GM12878 (cell line): Measurements from ENCODE around the gene KCNN3. TPM values are rescaled to one million over a fixed set of nuclear protein-coding genes. Genes with fewer than 3 reads are reported as not detected.

Experiments
- ATAC-seq: fragments of 200-7000 bp; cut with Tn5 transposase; 3 replicates; pipeline ENCODE4 v1.9.1; 2020; ENCODE audit warnings: mild to moderate bottlenecking, moderate library complexity
- BruUV-seq: library from RNA; stranded (reverse); fragments of 400-500 nt; replicated peaks from 2 replicates; lab custom pipeline; 2021; lab: Mats Ljungman, UMichigan
- CTCF ChIA-PET: fragments of 300-600 bp; sonication (Branson Sonifier 250); formaldehyde crosslinking; extraction: SDS; loops from one replicate; lab custom pipeline; 2021; ENCODE audit warnings: inconsistent platforms; lab: Yijun Ruan, JAX
- POLR2A ChIA-PET: fragments of 350-600 bp; formaldehyde crosslinking; extraction: SDS; loops from one replicate; lab custom pipeline; 2021; ENCODE audit warnings: inconsistent platforms; lab: Charles Lee
- RAD21 ChIA-PET: fragments of 300-600 bp; sonication (Branson Sonifier 250); formaldehyde crosslinking; loops from one replicate; lab custom pipeline; 2023; ENCODE audit warnings: antibody characterized with exemption; ENCODE audit not compliant: unreplicated experiment; lab: Charles Lee
- SMC1A ChIA-PET: fragments of 300-600 bp; sonication (Branson Sonifier 250); formaldehyde crosslinking; loops from one replicate; lab custom pipeline; 2023; ENCODE audit not compliant: unreplicated experiment, uncharacterized antibody; lab: Charles Lee
- DNase-seq: peaks from one replicate; pipeline ENCODE4 v3.0.0-alpha.2; 2011; ENCODE audit warnings: low read depth, low spot score
- FAIRE-seq: peaks from 3 replicates; lab custom pipeline; 2011; peaks lifted over from hg19 to GRCh38; lab: Jason Lieb, UNC
- H2AFZ ChIP-seq: 2 replicates; pipeline ENCODE4 v1.6.0; 2011; ENCODE audit warnings: low read depth, low read length, control low read depth; ENCODE audit not compliant: control insufficient read depth
- H3K27ac ChIP-seq: 2 replicates; pipeline ENCODE4 v1.5.1; 2011; ENCODE audit warnings: control low read depth; ENCODE audit not compliant: control insufficient read depth, insufficient read depth
- H3K27me3 ChIP-seq, 2 experiments: replicated peaks in 1 of 2; 2 replicates each; pipeline versions ENCODE4 v1.6.0 to v1.6.1; 2011; ENCODE audit warnings: low read length in 1 of 2; ENCODE audit not compliant: control insufficient read depth in 2 of 2, insufficient read depth in 2 of 2
- H3K36me3 ChIP-seq, 2 experiments: 2 replicates each; pipeline ENCODE4 v1.5.1; 2011; ENCODE audit warnings: low read length in 1 of 2; ENCODE audit not compliant: control insufficient read depth in 2 of 2, insufficient read depth in 2 of 2
- H3K4me1 ChIP-seq: 2 replicates; pipeline ENCODE4 v1.6.1; 2011; ENCODE audit warnings: mild to moderate bottlenecking, low read length, moderate library complexity, mixed read lengths; ENCODE audit not compliant: control insufficient read depth, insufficient read depth
- H3K4me2 ChIP-seq: 2 replicates; pipeline ENCODE4 v1.6.0; 2011; ENCODE audit warnings: control low read depth; ENCODE audit not compliant: control insufficient read depth, insufficient read depth
- H3K4me3 ChIP-seq: fragments of 200-600 bp; sonication (generic); 2 replicates; pipeline ENCODE4 v1.5.1; 2016
- H3K79me2 ChIP-seq: 2 replicates; pipeline ENCODE4 v1.6.0; 2011; ENCODE audit warnings: low read length; ENCODE audit not compliant: control insufficient read depth, insufficient read depth
- H3K9ac ChIP-seq: 2 replicates; pipeline ENCODE4 v1.8.0; 2011; ENCODE audit warnings: low read length, control low read depth, mixed read lengths; ENCODE audit not compliant: control insufficient read depth, insufficient read depth
- H3K9me3 ChIP-seq: replicated peaks from 3 replicates; pipeline ENCODE4 v1.5.1; 2011; ENCODE audit warnings: mild to moderate bottlenecking, low read length; ENCODE audit not compliant: control insufficient read depth, insufficient read depth
- H4K20me1 ChIP-seq: 2 replicates; pipeline ENCODE4 v1.6.0; 2011; ENCODE audit not compliant: control insufficient read depth, insufficient read depth
- ATF7 ChIP-seq: fragments of 450-650 bp; IDR thresholded peaks from 2 replicates; pipeline ENCODE4 v1.6.1; 2016; ENCODE audit warnings: low read depth, mild to moderate bottlenecking
- BHLHE40 ChIP-seq, 2 experiments: fragments of 450-650 bp in 1 of 2; IDR thresholded peaks; 2 replicates each; pipeline ENCODE4 v1.6.1; 2011 to 2017; ENCODE audit warnings: low read depth in 2 of 2, borderline replicate concordance in 1 of 2, improper control_type of control experiment in 1 of 2, low read length in 1 of 2, mild to moderate bottlenecking in 1 of 2
- BMI1 ChIP-seq: fragments of 450-650 bp; IDR thresholded peaks from 2 replicates; pipeline ENCODE4 v1.6.1; 2016; ENCODE audit warnings: mild to moderate bottlenecking, moderate library complexity, borderline replicate concordance
- CHD2 ChIP-seq: IDR thresholded peaks from 2 replicates; pipeline ENCODE4 v1.6.1; 2011; ENCODE audit warnings: low read depth, low read length, improper control_type of control experiment, borderline replicate concordance
- FOXM1 ChIP-seq: IDR thresholded peaks from 2 replicates; pipeline ENCODE4 v1.6.1; 2012; ENCODE audit warnings: low read depth, mild to moderate bottlenecking, inconsistent platforms, low read length, moderate library complexity
- IKZF2 ChIP-seq, 2 experiments: fragments of 450-650 bp; IDR thresholded peaks; 2 replicates each; pipeline ENCODE4 v1.6.1; 2017; ENCODE audit warnings: mild to moderate bottlenecking in 2 of 2, moderate library complexity in 2 of 2
- JUNB ChIP-seq: IDR thresholded peaks from 2 replicates; pipeline ENCODE4 v1.6.1; 2016; ENCODE audit warnings: antibody characterized with exemption, mild to moderate bottlenecking
- MTA2 ChIP-seq: fragments of 450-650 bp; IDR thresholded peaks from 2 replicates; pipeline ENCODE4 v1.6.1; 2016; ENCODE audit warnings: low read depth, mild to moderate bottlenecking, moderate library complexity
- NR2C2 ChIP-seq: IDR thresholded peaks from 2 replicates; pipeline ENCODE4 v1.6.1; 2011; ENCODE audit warnings: borderline replicate concordance, low read depth; ENCODE audit not compliant: control insufficient read depth, insufficient read length
- NR2F1 ChIP-seq: fragments of 450-650 bp; conservative IDR thresholded peaks from 2 replicates; pipeline ENCODE4 v1.6.1; 2017; ENCODE audit warnings: mild to moderate bottlenecking
- SPI1 ChIP-seq: IDR thresholded peaks from 2 replicates; pipeline ENCODE4 v1.6.1; 2011; ENCODE audit warnings: low read depth, mild to moderate bottlenecking, low read length, moderate library complexity, borderline replicate concordance; ENCODE audit not compliant: insufficient read depth
- SREBF1 ChIP-seq: IDR thresholded peaks from 2 replicates; pipeline ENCODE4 v1.6.1; 2012; ENCODE audit warnings: mild to moderate bottlenecking, low read length
- ZNF384 ChIP-seq: IDR thresholded peaks from 2 replicates; pipeline ENCODE4 v1.6.1; 2012; ENCODE audit warnings: low read depth, mild to moderate bottlenecking, low read length, improper control_type of control experiment, borderline replicate concordance
- WGBS: methylation state at CpG from one replicate; pipeline ENCODE4 v1.1.6; 2016; ENCODE audit warnings: low lambda C conversion rate; ENCODE audit not compliant: insufficient replicate concordance, insufficient coverage; ENCODE audit errors: missing lambda C conversion rate; 5-methylcytosine and 5-hydroxymethylcytosine counted together
- in situ Hi-C: fragments of 300-500 bp; cut with MboI; formaldehyde crosslinking; loops from 9 replicates; pipeline ENCODE4 v1.14.3; 2018; ENCODE audit warnings: mixed read lengths
- intact Hi-C: fragments of 100-400 bp; cut with micrococcal nuclease; formaldehyde crosslinking; loops from one replicate; pipeline ENCODE4 v1.14.2; 2022; ENCODE audit not compliant: unreplicated experiment
- polyA plus RNA-seq, 11 experiments: library from polyadenylated mRNA; depleted of rRNA in 4 of 11; unstranded in 6 of 11; stranded (reverse) in 5 of 11; fragments of >200 nt; fragmentation: Nextera tagmentation in 4 of 11; fragmentation: Illumina TruSeq in 1 of 11; extraction: Ambion mirVana in 4 of 11; extraction: Trizol in 1 of 11; gene quantifications; 1 replicate in 1 of 11; 2 replicates in 10 of 11; pipeline versions ENCODE4 v1.2.1 to v1.2.3, GENCODE V29; 2011 to 2016; ENCODE audit warnings: inconsistent platforms in 2 of 11, missing spikeins in 2 of 11, low read depth in 1 of 11
- total RNA-seq, 4 experiments: library from RNA; depleted of rRNA in 3 of 4; stranded (reverse); fragments of >200 nt in 3 of 4; fragmentation: Illumina TruSeq in 1 of 4; extraction: Trizol in 1 of 4; gene quantifications; 2 replicates each; pipeline versions ENCODE4 v1.2.1 to v1.2.3, GENCODE V29; 2013 to 2021
- TF ChIP-seq, protein P1 (sequence below): fragments of 450-650 bp; IDR thresholded peaks from 2 replicates; pipeline ENCODE4 v1.6.1; 2017; ENCODE audit warnings: borderline replicate concordance
- TF ChIP-seq, protein P2 (sequence below): fragments of 450-650 bp; IDR thresholded peaks from 2 replicates; pipeline ENCODE4 v1.6.1; 2017; ENCODE audit warnings: mild to moderate bottlenecking, moderate library complexity

KCNN3 gene
- total and polyA plus RNA-seq, 10 of the 15 experiments (the other 5 are each of a cell fraction or from before 2014, with no cell fraction given): 3.5 to 26.4 (median 14.9) TPM

DNA sequence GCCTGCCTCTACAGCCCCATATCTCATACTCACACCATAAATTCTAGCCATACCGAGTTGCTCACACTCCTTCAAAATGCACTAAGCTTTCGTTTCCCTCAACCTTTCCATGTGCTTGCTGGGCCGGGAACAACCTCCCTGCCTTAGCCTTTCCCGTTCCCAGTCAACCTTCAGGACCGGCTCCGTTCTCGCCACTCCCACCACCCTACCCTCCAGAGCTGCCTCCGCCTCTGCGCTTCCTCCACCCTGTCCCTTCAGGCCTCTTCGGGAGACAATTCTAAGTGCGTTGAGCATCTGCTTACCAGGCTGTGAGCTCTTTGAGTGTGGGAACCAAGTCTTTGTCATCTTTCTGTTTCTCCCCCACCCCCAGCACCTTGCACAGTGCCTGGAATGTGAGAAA lies 31.6 kb downstream of the KCNN3 start:
- DNase-seq: no peak
- ATAC-seq: no peak
- Histone ChIP-seq H3K79me2 (peaks cover 37% of the 10 kb centered on the region), H3K4me2 (no peak overlapping the region), H3K4me1 (peaks cover 38% of the 10 kb centered on the region), H3K9ac (no peak overlapping the region), H3K27ac (no peak overlapping the region), H3K36me3 (peaks cover 0 to 11% of the 10 kb centered on the region in 2 experiments; a peak in 2 of 4 replicates), H3K4me3 (no peak overlapping the region), H3K27me3 (no peaks in the 10 kb centered on the region), H2AFZ (no peak overlapping the region), H3K9me3 (no peaks in the 10 kb centered on the region), H4K20me1 (peaks cover 3% of the 10 kb centered on the region)
- ChIA-PET CTCF (interaction anchor here (1.0 to 3.0 kb wide), 8 partner anchors 11 to 32 kb away, joined by 3 to 13 read pairs (median 8); partner anchors contain the start of gene KCNN3), SMC1A (interaction anchor here (0.6 to 3.2 kb wide), 10 partner anchors 11 to 90 kb away, joined by 3 to 24 read pairs (median 5); no protein-coding TSS in a partner anchor), POLR2A (interaction anchor here (1.1 to 2.8 kb wide), 6 partner anchors 11 to 56 kb away, joined by 3 to 12 read pairs (median 4); no protein-coding TSS in a partner anchor), RAD21 (interaction anchor here (1.0 to 2.5 kb wide), 12 partner anchors 11 to 279 kb away, joined by 4 to 21 read pairs (median 6); partner anchors contain the start of gene KCNN3)
- no peak for FAIRE-seq
- no TSS peak for BruUV-seq
- TF ChIP-seq FOXM1 (no peak), JUNB (no peak), BMI1 (no peak), SPI1 (no peak), BHLHE40 (IDR thresholded peaks at IDR 0.05; ENCODE audit: borderline replicate concordance in 1 of 2, low read depth in 2 of 2, low read length in 1 of 2) (no peak), CHD2 (no peak), ZNF384 (no peak), SREBF1 (no peak), NR2F1 (no peak), MTA2 (no peak), ATF7 (no peak), NR2C2 (no peak), IKZF2 (IDR thresholded peaks at IDR 0.05) (no peak)
- TF ChIP-seq, protein P1, sequence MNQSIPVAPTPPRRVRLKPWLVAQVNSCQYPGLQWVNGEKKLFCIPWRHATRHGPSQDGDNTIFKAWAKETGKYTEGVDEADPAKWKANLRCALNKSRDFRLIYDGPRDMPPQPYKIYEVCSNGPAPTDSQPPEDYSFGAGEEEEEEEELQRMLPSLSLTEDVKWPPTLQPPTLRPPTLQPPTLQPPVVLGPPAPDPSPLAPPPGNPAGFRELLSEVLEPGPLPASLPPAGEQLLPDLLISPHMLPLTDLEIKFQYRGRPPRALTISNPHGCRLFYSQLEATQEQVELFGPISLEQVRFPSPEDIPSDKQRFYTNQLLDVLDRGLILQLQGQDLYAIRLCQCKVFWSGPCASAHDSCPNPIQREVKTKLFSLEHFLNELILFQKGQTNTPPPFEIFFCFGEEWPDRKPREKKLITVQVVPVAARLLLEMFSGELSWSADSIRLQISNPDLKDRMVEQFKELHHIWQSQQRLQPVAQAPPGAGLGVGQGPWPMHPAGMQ: no peak
- TF ChIP-seq, protein P2, sequence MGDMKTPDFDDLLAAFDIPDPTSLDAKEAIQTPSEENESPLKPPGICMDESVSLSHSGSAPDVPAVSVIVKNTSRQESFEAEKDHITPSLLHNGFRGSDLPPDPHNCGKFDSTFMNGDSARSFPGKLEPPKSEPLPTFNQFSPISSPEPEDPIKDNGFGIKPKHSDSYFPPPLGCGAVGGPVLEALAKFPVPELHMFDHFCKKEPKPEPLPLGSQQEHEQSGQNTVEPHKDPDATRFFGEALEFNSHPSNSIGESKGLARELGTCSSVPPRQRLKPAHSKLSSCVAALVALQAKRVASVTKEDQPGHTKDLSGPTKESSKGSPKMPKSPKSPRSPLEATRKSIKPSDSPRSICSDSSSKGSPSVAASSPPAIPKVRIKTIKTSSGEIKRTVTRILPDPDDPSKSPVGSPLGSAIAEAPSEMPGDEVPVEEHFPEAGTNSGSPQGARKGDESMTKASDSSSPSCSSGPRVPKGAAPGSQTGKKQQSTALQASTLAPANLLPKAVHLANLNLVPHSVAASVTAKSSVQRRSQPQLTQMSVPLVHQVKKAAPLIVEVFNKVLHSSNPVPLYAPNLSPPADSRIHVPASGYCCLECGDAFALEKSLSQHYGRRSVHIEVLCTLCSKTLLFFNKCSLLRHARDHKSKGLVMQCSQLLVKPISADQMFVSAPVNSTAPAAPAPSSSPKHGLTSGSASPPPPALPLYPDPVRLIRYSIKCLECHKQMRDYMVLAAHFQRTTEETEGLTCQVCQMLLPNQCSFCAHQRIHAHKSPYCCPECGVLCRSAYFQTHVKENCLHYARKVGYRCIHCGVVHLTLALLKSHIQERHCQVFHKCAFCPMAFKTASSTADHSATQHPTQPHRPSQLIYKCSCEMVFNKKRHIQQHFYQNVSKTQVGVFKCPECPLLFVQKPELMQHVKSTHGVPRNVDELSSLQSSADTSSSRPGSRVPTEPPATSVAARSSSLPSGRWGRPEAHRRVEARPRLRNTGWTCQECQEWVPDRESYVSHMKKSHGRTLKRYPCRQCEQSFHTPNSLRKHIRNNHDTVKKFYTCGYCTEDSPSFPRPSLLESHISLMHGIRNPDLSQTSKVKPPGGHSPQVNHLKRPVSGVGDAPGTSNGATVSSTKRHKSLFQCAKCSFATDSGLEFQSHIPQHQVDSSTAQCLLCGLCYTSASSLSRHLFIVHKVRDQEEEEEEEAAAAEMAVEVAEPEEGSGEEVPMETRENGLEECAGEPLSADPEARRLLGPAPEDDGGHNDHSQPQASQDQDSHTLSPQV: no peak
- intact Hi-C loops: no loop called here
- WGBS: 99% methylated on average over 11 of the region's 11 CpGs
- in situ Hi-C loops: no loop called here
